Breast epithelium (tissue), 4 donors: ENCODE measurements around the gene TEX2. TPM values are rescaled to one million over a fixed set of nuclear protein-coding genes. Genes with fewer than 3 reads are reported as not detected.

Experiments
- DNase-seq, 2 donors: peaks; one replicate each; pipeline ENCODE4 v3.0.0-alpha.2; 2019; ENCODE audit warnings: low spot score in 2 of 2
- H3K27ac ChIP-seq, 2 donors: fragments of 200-600 bp; sonication (generic) in 1 of 2; one replicate each; pipeline ENCODE4 v1.5.1; 2016 to 2019; ENCODE audit warnings: mild to moderate bottlenecking in 1 of 2
- H3K27me3 ChIP-seq, 2 donors: fragments of 200-600 bp; sonication (generic) in 1 of 2; one replicate each; pipeline versions ENCODE4 v1.5.1 to v1.6.0; 2017 to 2019; ENCODE audit warnings: control low read depth in 1 of 2, mild to moderate bottlenecking in 1 of 2
- H3K36me3 ChIP-seq: fragments of 200-600 bp; one replicate; pipeline ENCODE4 v1.5.1; 2019
- H3K4me1 ChIP-seq, 2 donors: fragments of 200-600 bp; sonication (generic); one replicate each; pipeline ENCODE4 v1.5.1; 2016 to 2019; ENCODE audit warnings: control low read depth in 1 of 2
- H3K4me3 ChIP-seq, 3 donors: fragments of 200-600 bp; sonication (generic); 1 replicate in 2 of 3; 2 replicates in 1 of 3; pipeline ENCODE4 v1.5.1; 2016 to 2019; ENCODE audit warnings: mild to moderate bottlenecking in 3 of 3, moderate library complexity in 2 of 3
- H3K9me3 ChIP-seq, 2 donors: fragments of 200-600 bp; sonication (generic) in 1 of 2; one replicate each; pipeline ENCODE4 v1.5.1; 2016 to 2019; ENCODE audit warnings: control low read depth in 1 of 2
- POLR2A ChIP-seq: fragments of 450-650 bp; IDR thresholded peaks from one replicate; pipeline ENCODE4 v1.6.1; 2016; ENCODE audit warnings: antibody characterized with exemption, mild to moderate bottlenecking, moderate library complexity
- POLR2AphosphoS5 ChIP-seq, 3 donors: sonication (generic); formaldehyde crosslinking; IDR thresholded peaks; one replicate each; pipeline ENCODE4 v1.6.1; 2017; ENCODE audit warnings: antibody characterized with exemption in 3 of 3
- intact Hi-C: fragments of 100-400 bp; cut with DNase I; formaldehyde crosslinking; loops from one replicate; pipeline ENCODE4 v1.15.1; 2023; ENCODE audit warnings: low total_unique reads
- total RNA-seq, 3 donors: library from RNA; depleted of rRNA; stranded (reverse); fragments of >200 nt; gene quantifications; one replicate each; pipeline ENCODE4 v1.1.0, GENCODE V29; 2016
- TF ChIP-seq, protein P1 (sequence below), 3 donors: fragments of 450-650 bp; IDR thresholded peaks; one replicate each; pipeline ENCODE4 v1.5.1; 2016 to 2017; ENCODE audit warnings: antibody characterized with exemption in 3 of 3, mild to moderate bottlenecking in 3 of 3, moderate library complexity in 3 of 3

Gene TEX2
- total RNA-seq, 3 donors from 2014 or later = 47.5 to 70.7 (median 69.6) TPM

DNA sequence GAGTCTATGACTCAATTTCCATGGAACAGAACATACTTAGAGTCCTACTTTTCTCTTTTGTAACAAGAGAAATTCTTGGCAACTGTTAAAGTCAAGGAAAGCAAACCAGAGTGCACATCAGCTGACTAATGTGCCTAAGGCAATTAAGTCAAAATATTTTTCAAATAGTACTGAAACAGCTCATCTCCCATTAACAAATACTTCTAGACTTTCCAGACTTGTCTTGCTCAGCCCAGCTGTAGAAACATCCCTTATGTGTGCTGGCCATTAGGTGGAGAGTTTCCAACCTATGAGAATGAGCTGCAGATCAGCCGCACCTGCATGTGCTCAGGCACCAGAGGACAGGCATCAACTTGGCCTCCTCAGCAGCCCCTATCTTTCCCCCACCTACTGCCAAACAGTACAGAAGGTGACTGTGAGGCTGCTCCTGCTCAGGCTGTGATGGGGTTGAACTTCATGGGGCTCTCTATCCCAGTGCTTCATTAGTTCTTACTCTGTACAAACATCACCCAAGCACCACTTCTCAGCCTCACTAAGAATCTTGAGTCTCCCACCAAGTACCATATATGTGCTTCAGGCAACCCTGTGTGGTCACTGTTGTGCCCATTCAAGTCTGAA lies 32.2 kb downstream of the TEX2 start:
- H3K4me3 ChIP-seq = peak overlapping the region in 1 of 3 donors; percentile 20
- DNase-seq = no peak
- intact Hi-C loops = no loop called here
- no peaks in the 10 kb centered on the region for H3K9me3 ChIP-seq
- H3K36me3 ChIP-seq = no peaks in the 10 kb centered on the region
- H3K4me1 ChIP-seq = peaks cover 12 to 13% of the 10 kb centered on the region in 2 donors
- H3K27ac ChIP-seq = peak overlapping the region; percentile 84 to 91
- TF ChIP-seq, protein P1, sequence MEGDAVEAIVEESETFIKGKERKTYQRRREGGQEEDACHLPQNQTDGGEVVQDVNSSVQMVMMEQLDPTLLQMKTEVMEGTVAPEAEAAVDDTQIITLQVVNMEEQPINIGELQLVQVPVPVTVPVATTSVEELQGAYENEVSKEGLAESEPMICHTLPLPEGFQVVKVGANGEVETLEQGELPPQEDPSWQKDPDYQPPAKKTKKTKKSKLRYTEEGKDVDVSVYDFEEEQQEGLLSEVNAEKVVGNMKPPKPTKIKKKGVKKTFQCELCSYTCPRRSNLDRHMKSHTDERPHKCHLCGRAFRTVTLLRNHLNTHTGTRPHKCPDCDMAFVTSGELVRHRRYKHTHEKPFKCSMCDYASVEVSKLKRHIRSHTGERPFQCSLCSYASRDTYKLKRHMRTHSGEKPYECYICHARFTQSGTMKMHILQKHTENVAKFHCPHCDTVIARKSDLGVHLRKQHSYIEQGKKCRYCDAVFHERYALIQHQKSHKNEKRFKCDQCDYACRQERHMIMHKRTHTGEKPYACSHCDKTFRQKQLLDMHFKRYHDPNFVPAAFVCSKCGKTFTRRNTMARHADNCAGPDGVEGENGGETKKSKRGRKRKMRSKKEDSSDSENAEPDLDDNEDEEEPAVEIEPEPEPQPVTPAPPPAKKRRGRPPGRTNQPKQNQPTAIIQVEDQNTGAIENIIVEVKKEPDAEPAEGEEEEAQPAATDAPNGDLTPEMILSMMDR (IDR thresholded peaks at IDR 0.05) = no peak
- TF ChIP-seq POLR2A (no peak), POLR2AphosphoS5 (IDR thresholded peaks at IDR 0.05) (no peak)
- no peaks in the 10 kb centered on the region for H3K27me3 ChIP-seq

DNA sequence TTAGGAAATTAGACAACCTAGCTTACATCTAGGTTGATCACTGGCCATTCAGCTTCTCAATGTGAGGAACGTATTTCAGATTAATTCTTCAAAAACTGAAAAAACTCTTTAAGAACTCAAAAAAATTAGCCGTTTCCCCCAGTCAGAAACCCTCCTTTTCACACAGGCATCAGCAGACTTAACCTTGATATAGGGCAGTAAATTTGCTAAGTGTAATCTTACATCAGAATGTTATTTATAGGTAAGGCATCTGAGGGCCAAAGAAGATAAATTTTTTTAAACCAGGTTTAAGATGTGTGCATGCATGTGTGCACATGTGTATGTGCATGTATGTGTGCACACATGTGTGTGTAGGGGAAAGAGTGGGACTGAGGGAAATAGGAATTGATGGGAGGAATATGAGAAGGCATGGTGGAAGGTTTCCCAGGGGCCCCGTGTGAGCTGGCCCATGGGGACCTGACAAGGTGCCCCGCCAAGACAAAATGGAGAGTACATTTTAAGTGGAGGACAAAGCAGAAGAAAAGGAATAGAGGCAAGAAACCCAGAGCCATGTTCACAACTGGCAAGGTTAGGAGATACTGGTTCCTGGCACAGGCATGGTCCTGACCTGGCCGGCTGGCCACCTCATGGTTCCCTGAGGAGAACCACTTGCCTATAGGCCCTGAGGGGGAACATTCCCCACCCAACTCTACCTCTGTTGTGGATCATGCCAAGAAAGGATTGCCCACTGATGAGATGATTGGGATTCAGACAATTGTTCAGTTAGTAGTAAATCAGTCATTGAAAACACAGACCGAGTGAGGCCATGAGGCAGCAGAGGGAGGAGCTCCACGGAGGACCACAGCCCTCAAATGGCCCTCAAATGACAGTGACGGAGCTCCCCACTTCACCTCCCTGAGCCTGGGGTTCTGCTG lies 33.0 kb downstream of the TEX2 start:
- H3K27ac ChIP-seq = peak overlapping the region; percentile 84 to 91

DNA sequence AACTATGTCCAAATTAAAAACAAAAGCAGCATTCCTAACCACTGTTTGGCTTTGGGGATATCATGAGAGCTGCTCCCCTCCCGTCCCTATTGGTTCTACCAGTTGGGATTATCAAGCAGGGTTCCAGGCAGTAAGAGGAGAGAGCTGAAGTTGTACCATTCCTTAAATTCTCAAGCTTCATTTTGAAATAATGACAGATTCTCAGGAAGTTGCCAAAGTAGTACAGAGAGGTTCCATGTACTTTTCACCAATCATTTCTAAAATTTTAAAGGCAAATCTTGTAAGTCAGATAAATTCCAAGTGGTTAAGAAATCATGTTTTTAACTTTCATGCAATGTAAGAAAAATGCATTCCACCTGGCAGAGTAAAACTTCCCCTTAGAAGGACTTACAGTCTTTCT lies 36.9 kb downstream of the TEX2 start:
- intact Hi-C loops = no loop called here
- DNase-seq = no peak
- Histone ChIP-seq H3K27ac (no peak overlapping the region), H3K27me3 (no peaks in the 10 kb centered on the region), H3K36me3 (no peaks in the 10 kb centered on the region), H3K9me3 (no peaks in the 10 kb centered on the region), H3K4me1 (peaks cover 6 to 10% of the 10 kb centered on the region in 2 donors), H3K4me3 (no peak overlapping the region)
- TF ChIP-seq POLR2AphosphoS5 (IDR thresholded peaks at IDR 0.05) = no peak

More for the DNA sequence above, 33.0 kb downstream of the TEX2 start:
- Histone ChIP-seq H3K4me1 (peaks cover 12 to 13% of the 10 kb centered on the region in 2 donors), H3K27me3 (no peaks in the 10 kb centered on the region), H3K4me3 (no peak overlapping the region), H3K9me3 (no peaks in the 10 kb centered on the region), H3K36me3 (no peaks in the 10 kb centered on the region)
- TF ChIP-seq, protein P1 (IDR thresholded peaks at IDR 0.05) = no peak
- no peak for TF ChIP-seq POLR2AphosphoS5 (IDR thresholded peaks at IDR 0.05)
- no peak for TF ChIP-seq POLR2A
- intact Hi-C loops = no loop called here
- DNase-seq = no peak

DNA sequence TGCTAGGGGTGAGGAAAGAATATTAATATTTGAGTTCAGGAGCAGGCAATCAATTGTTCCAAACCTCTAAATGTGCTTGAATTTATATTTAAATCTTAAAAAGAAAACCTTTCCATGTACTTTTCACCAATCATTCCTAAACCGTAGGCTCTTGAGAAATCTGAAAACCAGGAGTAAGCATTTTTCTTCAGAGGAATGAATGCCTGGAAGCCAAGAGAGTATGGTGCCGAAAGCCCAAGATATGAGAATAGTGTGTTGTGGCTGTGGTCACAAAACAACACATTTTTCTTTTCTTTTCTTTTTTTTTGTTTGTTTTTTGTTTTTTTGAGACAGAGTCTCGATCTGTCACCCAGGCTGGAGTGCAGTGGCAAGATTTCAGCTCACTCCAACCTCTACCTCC lies 37.6 kb downstream of the TEX2 start:
- Histone ChIP-seq H3K9me3 (no peaks in the 10 kb centered on the region), H3K4me1 (peaks cover 3% of the 10 kb centered on the region in 2 donors), H3K27ac (no peak overlapping the region), H3K4me3 (no peak overlapping the region), H3K27me3 (no peaks in the 10 kb centered on the region), H3K36me3 (no peaks in the 10 kb centered on the region)
- TF ChIP-seq POLR2AphosphoS5 (IDR thresholded peaks at IDR 0.05) (no peak), POLR2A (no peak)
- TF ChIP-seq, protein P1 (IDR thresholded peaks at IDR 0.05) = no peak
- DNase-seq = no peak
- intact Hi-C loops = no loop called here

DNA sequence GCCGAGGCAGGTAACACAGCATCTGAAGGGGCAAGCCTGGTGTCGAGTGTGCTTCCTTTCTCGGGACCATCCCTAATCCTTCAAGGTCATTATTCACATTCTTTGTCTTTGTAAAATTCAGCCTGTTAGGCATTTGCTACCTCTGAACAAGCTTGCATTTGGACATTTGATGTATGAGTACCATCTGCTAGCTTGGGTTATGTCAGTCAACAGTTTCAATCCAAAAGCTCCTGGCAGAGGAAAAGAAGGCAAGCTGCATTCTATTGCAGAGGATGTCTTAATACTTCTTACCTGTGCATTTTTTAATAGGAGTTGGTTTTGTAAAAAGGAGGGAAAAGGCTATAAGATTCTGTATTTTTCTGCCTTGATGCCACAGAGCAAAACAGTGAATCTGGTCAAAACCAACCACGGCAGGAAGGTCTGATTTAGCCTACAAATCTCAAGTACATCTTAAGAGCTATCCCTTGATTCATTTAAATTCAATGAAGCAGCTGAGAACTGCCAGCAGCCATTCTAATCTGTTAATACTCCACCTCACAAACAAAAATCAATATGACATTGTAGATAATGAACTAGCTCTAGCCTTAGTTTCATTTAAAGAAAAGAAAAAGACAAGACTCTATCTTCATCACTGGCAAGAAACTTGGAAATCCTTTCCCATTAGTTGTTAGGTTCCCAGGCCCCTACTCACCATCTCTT lies 39.0 kb downstream of the TEX2 start:
- Histone ChIP-seq H3K27me3 (no peaks in the 10 kb centered on the region), H3K27ac (no peak overlapping the region), H3K4me1 (no peaks in the 10 kb centered on the region), H3K9me3 (no peaks in the 10 kb centered on the region), H3K4me3 (no peak overlapping the region), H3K36me3 (no peaks in the 10 kb centered on the region)
- intact Hi-C loops = no loop called here
- TF ChIP-seq POLR2A = no peak
- TF ChIP-seq, protein P1 (IDR thresholded peaks at IDR 0.05) = no peak
- TF ChIP-seq POLR2AphosphoS5 (IDR thresholded peaks at IDR 0.05) = no peak
- no peak for DNase-seq
